HG03565 (cell line): ENCODE results near the gene RIOK2.
"Not testable (repeated sequence)": the region's sequence is repeated elsewhere in the genome, so short reads cannot be mapped to it uniquely, and the experiment has no call there.

Experiments
- ATAC-seq: cut with Tn5 transposase; IDR thresholded peaks from one replicate; pipeline ENCODE4 v1.9.1; 2021; ENCODE audit warnings: mild to moderate bottlenecking, moderate library complexity; ENCODE audit not compliant: unreplicated experiment

RIOK2 gene

GRCh38 chr5:97183100-97183929, at the start of gene RIOK2:
TSS of gene RIOK2 (minus strand) at chr5:97183247. CDS start at chr5:97183191, 56 bp downstream.
- peak; percentile 92 for ATAC-seq

GRCh38 chr5:97231025-97231636, 48.1 kb upstream of the RIOK2 start:
- peak; percentile 93 for ATAC-seq

GRCh38 chr5:97229688-97230285, 46.7 kb upstream of the RIOK2 start:
- no peak for ATAC-seq

- ATAC-seq, result no peak
These were observed 46.1 kb upstream of the RIOK2 start for GRCh38 chr5:97229196-97229595.

- no peak for ATAC-seq
These were observed 42.2 kb upstream of the RIOK2 start for GRCh38 chr5:97225222-97225621.

GRCh38 chr5:97224112-97224750, 41.2 kb upstream of the RIOK2 start:
- ATAC-seq, result no peak

GRCh38 chr5:97223596-97223995, 40.5 kb upstream of the RIOK2 start:
- ATAC-seq, result no peak

GRCh38 chr5:97209343-97209742, 26.3 kb upstream of the RIOK2 start:
- ATAC-seq, result no peak

- no peak for ATAC-seq
These were observed 25.7 kb upstream of the RIOK2 start for GRCh38 chr5:97208714-97209113.

- ATAC-seq, result no peak
These were observed 25.2 kb upstream of the RIOK2 start for GRCh38 chr5:97208184-97208713.

- ATAC-seq, result no peak
These were observed 11.3 kb upstream of the RIOK2 start for GRCh38 chr5:97194366-97194765.

- ATAC-seq, result no peak
These were observed 10.3 kb upstream of the RIOK2 start for GRCh38 chr5:97193355-97193688.

GRCh38 chr5:97192580-97193354, 9.7 kb upstream of the RIOK2 start:
- ATAC-seq, result peak; percentile 80

- no peak for ATAC-seq
These were observed 8.8 kb upstream of the RIOK2 start for GRCh38 chr5:97191893-97192292.

GRCh38 chr5:97189523-97189922, 6.5 kb upstream of the RIOK2 start:
- not testable (repeated sequence) for ATAC-seq

GRCh38 chr5:97183930-97184213, 825 bp upstream of the RIOK2 start:
- no peak for ATAC-seq

GRCh38 chr5:97182571-97183099, 412 bp downstream of the RIOK2 start:
- no peak for ATAC-seq

- no peak for ATAC-seq
These were observed 1.0 kb downstream of the RIOK2 start for GRCh38 chr5:97181856-97182545.

GRCh38 chr5:97179457-97179856, 3.6 kb downstream of the RIOK2 start:
- not testable (repeated sequence) for ATAC-seq

- ATAC-seq, result no peak
These were observed 10.8 kb downstream of the RIOK2 start for GRCh38 chr5:97172227-97172626.
